Smooth muscle cell (in vitro differentiated cells): ENCODE data around the gene CNGB1. TPM values are rescaled to one million over a fixed set of nuclear protein-coding genes. Genes with fewer than 3 reads are reported as not detected.

Experiments used
- DNase-seq: peaks from one replicate; lab custom pipeline; 2025; ENCODE audit not compliant: unreplicated experiment; lab: John Stamatoyannopoulos, UW
- H2AFZ ChIP-seq: fragments of 200-600 bp; sonication (generic); 2 replicates; pipeline ENCODE4 v1.6.0; 2016; ENCODE audit warnings: antibody characterized with exemption, low read depth, mild to moderate bottlenecking
- H3F3A ChIP-seq: fragments of 200-600 bp; sonication (generic); 2 replicates; pipeline ENCODE4 v1.6.0; 2017; ENCODE audit warnings: antibody characterized with exemption, low read depth
- H3K27ac ChIP-seq: fragments of 200-600 bp; sonication (generic); 2 replicates; pipeline ENCODE4 v1.5.1; 2016; ENCODE audit warnings: low read depth, mild to moderate bottlenecking
- H3K27me3 ChIP-seq: fragments of 200-600 bp; sonication (generic); 2 replicates; pipeline ENCODE4 v1.6.1; 2016; ENCODE audit warnings: low read depth, mild to moderate bottlenecking
- H3K36me3 ChIP-seq: fragments of 200-600 bp; sonication (generic); 2 replicates; pipeline ENCODE4 v1.5.1; 2016; ENCODE audit warnings: low read depth
- H3K4me1 ChIP-seq: fragments of 200-600 bp; sonication (generic); 2 replicates; pipeline ENCODE4 v1.5.1; 2016; ENCODE audit warnings: low read depth
- H3K4me2 ChIP-seq: fragments of 200-600 bp; sonication (generic); 2 replicates; pipeline ENCODE4 v1.6.0; 2016; ENCODE audit warnings: mild to moderate bottlenecking
- H3K4me3 ChIP-seq: fragments of 200-600 bp; sonication (generic); 2 replicates; pipeline ENCODE4 v1.5.1; 2016; ENCODE audit warnings: mild to moderate bottlenecking
- H3K79me2 ChIP-seq: fragments of 200-600 bp; sonication (generic); 2 replicates; pipeline ENCODE4 v1.6.0; 2016; ENCODE audit warnings: low read depth, mild to moderate bottlenecking
- H3K9ac ChIP-seq: fragments of 200-600 bp; sonication (generic); 2 replicates; pipeline ENCODE4 v1.6.0; 2016; ENCODE audit warnings: low read depth
- H3K9me3 ChIP-seq: fragments of 200-600 bp; sonication (generic); replicated peaks from 2 replicates; pipeline ENCODE4 v1.5.1; 2016; ENCODE audit warnings: low read depth
- H4K20me1 ChIP-seq: fragments of 200-600 bp; sonication (generic); 2 replicates; pipeline ENCODE4 v1.6.0; 2016; ENCODE audit warnings: low read depth
- CTCF ChIP-seq: fragments of 200-600 bp; sonication (generic); IDR thresholded peaks from 2 replicates; pipeline ENCODE4 v1.5.1; 2017; ENCODE audit warnings: borderline replicate concordance, mild to moderate bottlenecking, antibody characterized with exemption; ENCODE audit not compliant: insufficient read depth, poor library complexity, severe bottlenecking
- WGBS: methylation state at CpG from one replicate; pipeline ENCODE4 v1.1.7; 2016; ENCODE audit warnings: low lambda C conversion rate; 5-methylcytosine and 5-hydroxymethylcytosine counted together
- polyA plus RNA-seq: library from polyadenylated mRNA; unstranded; fragments of >200 nt; fragmentation: Nextera tagmentation; extraction: Ambion mirVana; gene quantifications from 2 replicates; pipeline ENCODE4 v1.2.1, GENCODE V29; 2016
- total RNA-seq: library from RNA; depleted of rRNA; stranded (reverse); fragments of >200 nt; gene quantifications from 2 replicates; pipeline ENCODE4 v1.2.3, GENCODE V29; 2014

The CNGB1 gene
- total and polyA plus RNA-seq, 2 experiments from 2014 or later: not detected

GRCh38 chr16:58000706-58001676 is 30.1 kb upstream of the CNGB1 start, which contains the start of gene USB1:
USB1 (plus strand) TSS chr16:58001407; CDS start chr16:58001484, 77 bp downstream.
- no peaks in the 10 kb centered on the region for H3K36me3 ChIP-seq
- peak within 1 kb of the TSS; percentile 57 for H3K9ac ChIP-seq
- peak within 1 kb of the TSS; percentile 92 for H2AFZ ChIP-seq
- peak within 1 kb of the TSS; percentile 99 for H3K4me2 ChIP-seq
- peak; percentile 64 for TF ChIP-seq CTCF
- 1% methylated on average over 38 of the region's 81 CpGs for WGBS
- H3K79me2 ChIP-seq: no peaks in the 10 kb centered on the region
- no peaks in the 10 kb centered on the region for H3K9me3 ChIP-seq
- H4K20me1 ChIP-seq: peaks cover 12% of the 10 kb centered on the region
- H3K27ac ChIP-seq: peak within 1 kb of the TSS; percentile 28
- peaks cover 4% of the 10 kb centered on the region for H3F3A ChIP-seq
- peak within 1 kb of the TSS; percentile 88 for H3K4me3 ChIP-seq
- peaks cover 14% of the 10 kb centered on the region for H3K4me1 ChIP-seq
- peak; percentile 63 for DNase-seq
- H3K27me3 ChIP-seq: no peaks in the 10 kb centered on the region

- H3F3A ChIP-seq: peaks cover 4% of the 10 kb centered on the region
- peak within 1 kb of the TSS; percentile 92 for H2AFZ ChIP-seq
- no peak for TF ChIP-seq CTCF
- no peaks in the 10 kb centered on the region for H3K9me3 ChIP-seq
- no peak for DNase-seq
- peak within 1 kb of the TSS; percentile 28 for H3K27ac ChIP-seq
- no peaks in the 10 kb centered on the region for H3K27me3 ChIP-seq
- H3K4me2 ChIP-seq: peak within 1 kb of the TSS; percentile 99
- H3K9ac ChIP-seq: peak within 1 kb of the TSS; percentile 70
- WGBS: 3% methylated on average over 30 of the region's 95 CpGs
- H3K79me2 ChIP-seq: no peaks in the 10 kb centered on the region
- peaks cover 14% of the 10 kb centered on the region for H3K4me1 ChIP-seq
- peaks cover 16% of the 10 kb centered on the region for H4K20me1 ChIP-seq
- peak within 1 kb of the TSS; percentile 88 for H3K4me3 ChIP-seq
- H3K36me3 ChIP-seq: no peaks in the 10 kb centered on the region
Observed at GRCh38 chr16:57999971-58000705, 29.2 kb upstream of the CNGB1 start, which contains the start of gene ZNF319. ZNF319 (minus strand) TSS chr16:58000672; CDS start chr16:57998265, 2,407 bp downstream.

- DNase-seq: no peak
- TF ChIP-seq CTCF: no peak
- Histone ChIP-seq H3K79me2 (no peaks in the 10 kb centered on the region), H2AFZ (no peak overlapping the region), H3F3A (peaks cover 4% of the 10 kb centered on the region), H4K20me1 (peaks cover 18% of the 10 kb centered on the region), H3K9ac (peak overlapping the region; percentile 70), H3K4me1 (peaks cover 19% of the 10 kb centered on the region), H3K4me2 (peak overlapping the region; percentile 99), H3K27ac (no peak overlapping the region), H3K4me3 (peak overlapping the region; percentile 88), H3K27me3 (no peaks in the 10 kb centered on the region), H3K9me3 (no peaks in the 10 kb centered on the region), H3K36me3 (no peaks in the 10 kb centered on the region)
- whole genome bisulfite sequencing: 38% methylated on average over 6 of the region's 6 CpGs
Observed at GRCh38 chr16:57999366-57999970, 28.5 kb upstream of the CNGB1 start.
